HepG2 (cell line): ENCODE measurements around the gene TMEM63C. TPM values are rescaled to one million over a fixed set of nuclear protein-coding genes. Genes with fewer than 3 reads are reported as not detected.
A peak's percentile ranks its signal among the peaks of the same experiment; 100 is the strongest.

ENCODE experiments used
- ARID4A ChIP-seq: sonication (generic); formaldehyde crosslinking; IDR thresholded peaks from 2 replicates; pipeline ENCODE4 v1.5.0; 2020; ENCODE audit warnings: mild to moderate bottlenecking, missing genetic modification reagents, borderline replicate concordance
- CENPT ChIP-seq: sonication (generic); formaldehyde crosslinking; IDR thresholded peaks from 2 replicates; pipeline ENCODE4 v1.8.0; 2022; ENCODE audit warnings: low read depth, mild to moderate bottlenecking, moderate library complexity, missing genetic modification reagents
- GABPA ChIP-seq, 2 experiments: IDR thresholded peaks; 2 replicates each; pipeline ENCODE4 v1.6.1; 2011 to 2016; ENCODE audit warnings: low read depth in 2 of 2, low read length in 1 of 2, missing biosample characterization in 1 of 2, missing genetic modification characterization in 1 of 2
- HDAC2 ChIP-seq: sonication (generic); formaldehyde crosslinking; IDR thresholded peaks from 2 replicates; pipeline ENCODE4 v1.4.0; 2020; ENCODE audit warnings: missing genetic modification reagents
- KDM5B ChIP-seq: sonication (generic); formaldehyde crosslinking; IDR thresholded peaks from 2 replicates; pipeline ENCODE4 v1.4.0; 2020; ENCODE audit warnings: missing genetic modification reagents, mild to moderate bottlenecking, borderline replicate concordance
- MYC ChIP-seq: sonication (generic); formaldehyde crosslinking; IDR thresholded peaks from 2 replicates; pipeline ENCODE4 v1.9.0; 2021; ENCODE audit warnings: missing genetic modification reagents, borderline replicate concordance
- NCOR1 ChIP-seq: fragments of 200-600 bp; sonication (generic); IDR thresholded peaks from 2 replicates; pipeline ENCODE4 v1.7.0; 2017; ENCODE audit warnings: antibody characterized with exemption, low read length, borderline replicate concordance
- POGZ ChIP-seq: sonication (generic); formaldehyde crosslinking; IDR thresholded peaks from 2 replicates; pipeline ENCODE4 v1.4.0; 2020; ENCODE audit warnings: mild to moderate bottlenecking, missing genetic modification reagents
- RAD51 ChIP-seq: fragments of 450-650 bp; IDR thresholded peaks from 2 replicates; pipeline ENCODE4 v1.6.1; 2016; ENCODE audit warnings: borderline replicate concordance
- RFX1 ChIP-seq: fragments of 450-650 bp; IDR thresholded peaks from 2 replicates; pipeline ENCODE4 v1.6.1; 2017
- SKI ChIP-seq: fragments of 450-650 bp; IDR thresholded peaks from one replicate; pipeline ENCODE4 v1.6.1; 2018; ENCODE audit warnings: mild to moderate bottlenecking; ENCODE audit not compliant: partially characterized antibody
- SMC3 ChIP-seq: IDR thresholded peaks from 2 replicates; pipeline ENCODE4 v1.6.1; 2011; ENCODE audit warnings: low read length, improper control_type of control experiment
- TBX2 ChIP-seq: sonication (generic); formaldehyde crosslinking; IDR thresholded peaks from 2 replicates; pipeline ENCODE4 v1.5.0; 2020; ENCODE audit warnings: missing genetic modification reagents, mild to moderate bottlenecking, borderline replicate concordance
- ZNF382 ChIP-seq: sonication (generic); formaldehyde crosslinking; IDR thresholded peaks from 2 replicates; pipeline ENCODE4 v1.5.0; 2020; ENCODE audit warnings: missing genetic modification reagents, mild to moderate bottlenecking, borderline replicate concordance
- ZSCAN31 ChIP-seq: sonication (generic); formaldehyde crosslinking; IDR thresholded peaks from 2 replicates; pipeline ENCODE4 v1.5.0; 2020; ENCODE audit warnings: low read depth, mild to moderate bottlenecking, missing genetic modification reagents
- polyA plus RNA-seq, 8 experiments: library from polyadenylated mRNA; depleted of rRNA in 3 of 8; stranded (reverse) in 7 of 8; unstranded in 1 of 8; fragments of >200 nt; fragmentation: Illumina TruSeq in 4 of 8; extraction: Trizol in 4 of 8; gene quantifications; 2 replicates each; pipeline versions ENCODE4 v1.2.1 to v1.2.3, GENCODE V29; 2011 to 2016; ENCODE audit warnings: low read depth in 4 of 8, missing spikeins in 1 of 8, mixed read lengths in 1 of 8; ENCODE audit not compliant: insufficient read depth in 1 of 8
- total RNA-seq, 5 experiments: library from RNA; depleted of rRNA; stranded (reverse); fragments of >200 nt; fragmentation: Illumina TruSeq; extraction: Trizol; gene quantifications; 2 replicates each; pipeline ENCODE4 v1.2.3, GENCODE V29; 2016; ENCODE audit warnings: low read depth in 1 of 5
- TF ChIP-seq, protein P1 (sequence below): sonication (generic); formaldehyde crosslinking; IDR thresholded peaks from 2 replicates; pipeline ENCODE4 v1.4.0; 2020; ENCODE audit warnings: mild to moderate bottlenecking, missing genetic modification reagents
- TF ChIP-seq, protein P2 (sequence below): IDR thresholded peaks from 2 replicates; pipeline ENCODE4 v1.6.1; 2016; ENCODE audit warnings: missing genetic modification reagents, missing compliant biosample characterization
- TF ChIP-seq, protein P3 (sequence below): sonication (generic); formaldehyde crosslinking; IDR thresholded peaks from 2 replicates; pipeline ENCODE4 v1.4.0; 2020; ENCODE audit warnings: missing genetic modification reagents

Gene TMEM63C
- total and polyA plus RNA-seq, 2 of the 13 experiments (the other 11 are each of a cell fraction or from before 2014, with no cell fraction given), result 0.17 to 0.27 TPM

- TF ChIP-seq, protein P1, sequence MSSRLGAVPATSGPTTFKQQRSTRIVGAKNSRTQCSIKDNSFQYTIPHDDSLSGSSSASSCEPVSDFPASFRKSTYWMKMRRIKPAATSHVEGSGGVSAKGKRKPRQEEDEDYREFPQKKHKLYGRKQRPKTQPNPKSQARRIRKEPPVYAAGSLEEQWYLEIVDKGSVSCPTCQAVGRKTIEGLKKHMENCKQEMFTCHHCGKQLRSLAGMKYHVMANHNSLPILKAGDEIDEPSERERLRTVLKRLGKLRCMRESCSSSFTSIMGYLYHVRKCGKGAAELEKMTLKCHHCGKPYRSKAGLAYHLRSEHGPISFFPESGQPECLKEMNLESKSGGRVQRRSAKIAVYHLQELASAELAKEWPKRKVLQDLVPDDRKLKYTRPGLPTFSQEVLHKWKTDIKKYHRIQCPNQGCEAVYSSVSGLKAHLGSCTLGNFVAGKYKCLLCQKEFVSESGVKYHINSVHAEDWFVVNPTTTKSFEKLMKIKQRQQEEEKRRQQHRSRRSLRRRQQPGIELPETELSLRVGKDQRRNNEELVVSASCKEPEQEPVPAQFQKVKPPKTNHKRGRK (CRISPR knock-in tag), result no peak
- TF ChIP-seq ZSCAN31 (CRISPR knock-in tag), result no peak
- no peak for TF ChIP-seq RAD51
- no peak for TF ChIP-seq MYC (CRISPR knock-in tag)
- peak; percentile 36; the same call in 1 of the 2 replicates for TF ChIP-seq KDM5B
- peak; percentile 70; the same call in 1 of the 2 replicates for TF ChIP-seq HDAC2 (CRISPR knock-in tag)
- no peak for TF ChIP-seq GABPA (IDR thresholded peaks at IDR 0.05; ENCODE audit: low read depth, low read length)
- TF ChIP-seq GABPA (CRISPR knock-in tag; IDR thresholded peaks at IDR 0.05; ENCODE audit: low read depth), result no peak
- TF ChIP-seq TBX2 (CRISPR knock-in tag), result no peak
- no peak for TF ChIP-seq RFX1
- TF ChIP-seq ZNF382 (CRISPR knock-in tag), result no peak
- TF ChIP-seq, protein P2, sequence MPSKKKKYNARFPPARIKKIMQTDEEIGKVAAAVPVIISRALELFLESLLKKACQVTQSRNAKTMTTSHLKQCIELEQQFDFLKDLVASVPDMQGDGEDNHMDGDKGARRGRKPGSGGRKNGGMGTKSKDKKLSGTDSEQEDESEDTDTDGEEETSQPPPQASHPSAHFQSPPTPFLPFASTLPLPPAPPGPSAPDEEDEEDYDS, result 0 out of 2 replicates have a peak, but pooled peaks have one; percentile 20
- no peak for TF ChIP-seq SKI
- TF ChIP-seq SMC3, result no peak
- no peak for TF ChIP-seq POGZ
- TF ChIP-seq ARID4A (CRISPR knock-in tag), result peak; percentile 40; the same call in 1 of the 2 replicates
- 0 out of 2 replicates have a peak, but pooled peaks have one; percentile 60 for TF ChIP-seq CENPT (CRISPR knock-in tag)
- TF ChIP-seq NCOR1, result no peak
- TF ChIP-seq, protein P3, sequence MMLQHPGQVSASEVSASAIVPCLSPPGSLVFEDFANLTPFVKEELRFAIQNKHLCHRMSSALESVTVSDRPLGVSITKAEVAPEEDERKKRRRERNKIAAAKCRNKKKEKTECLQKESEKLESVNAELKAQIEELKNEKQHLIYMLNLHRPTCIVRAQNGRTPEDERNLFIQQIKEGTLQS, result peak; percentile 60
These were observed 47.8 kb upstream of the TMEM63C start (continued) for GRCh38 chr14:77133720-77134338.
